Tibial nerve (tissue), 4 donors: Measurements from ENCODE around the gene ACKR2. TPM values are rescaled to one million over a fixed set of nuclear protein-coding genes. Genes with fewer than 3 reads are reported as not detected.

ENCODE experiments used
- DNase-seq, 2 donors: peaks; one replicate each; pipeline ENCODE4 v3.0.0-alpha.2; 2019; ENCODE audit warnings: low spot score in 2 of 2
- H3K27ac ChIP-seq, 4 donors: fragments of 200-600 bp; sonication (generic) in 3 of 4; one replicate each; pipeline ENCODE4 v1.5.1; 2017 to 2019; ENCODE audit warnings: mild to moderate bottlenecking in 1 of 4
- H3K27me3 ChIP-seq, 2 donors: fragments of 200-600 bp; sonication (generic) in 1 of 2; one replicate each; pipeline versions ENCODE4 v1.5.1 to v1.6.0; 2017 to 2019
- H3K36me3 ChIP-seq, 3 donors: fragments of 200-600 bp; sonication (generic); one replicate each; pipeline ENCODE4 v1.5.1; 2018 to 2019
- H3K4me1 ChIP-seq, 4 donors: fragments of 200-600 bp; sonication (generic) in 3 of 4; one replicate each; pipeline ENCODE4 v1.5.1; 2017 to 2019
- H3K4me3 ChIP-seq, 4 donors: fragments of 200-600 bp; sonication (generic) in 3 of 4; one replicate each; pipeline ENCODE4 v1.5.1; 2017 to 2019; ENCODE audit warnings: mild to moderate bottlenecking in 1 of 4, moderate library complexity in 1 of 4
- H3K9me3 ChIP-seq, 4 donors: fragments of 200-600 bp; sonication (generic) in 3 of 4; one replicate each; pipeline ENCODE4 v1.5.1; 2017 to 2019
- CTCF ChIP-seq, 5 experiments: fragments of 200-600 bp in 3 of 5; fragments of 450-650 bp in 2 of 5; sonication (generic) in 3 of 5; IDR thresholded peaks; one replicate each; pipeline ENCODE4 v1.5.1; 2016 to 2019; ENCODE audit warnings: antibody characterized with exemption in 5 of 5, mild to moderate bottlenecking in 3 of 5, moderate library complexity in 2 of 5
- EP300 ChIP-seq, 2 donors: sonication (generic); formaldehyde crosslinking; IDR thresholded peaks; one replicate each; pipeline ENCODE4 v1.6.1; 2017; ENCODE audit warnings: antibody characterized with exemption in 2 of 2, mild to moderate bottlenecking in 1 of 2
- POLR2A ChIP-seq, 2 donors: fragments of 450-650 bp; IDR thresholded peaks; one replicate each; pipeline ENCODE4 v1.6.1; 2017; ENCODE audit warnings: antibody characterized with exemption in 2 of 2, mild to moderate bottlenecking in 2 of 2, moderate library complexity in 2 of 2
- WGBS, 2 donors: methylation state at CpG; one replicate each; pipeline ENCODE4 v1.1.5; 2018; 5-methylcytosine and 5-hydroxymethylcytosine counted together
- total RNA-seq, 4 donors: library from RNA; depleted of rRNA; stranded (reverse); fragments of >200 nt; gene quantifications; one replicate each; pipeline ENCODE4 v1.1.0, GENCODE V29; 2016

Gene ACKR2
- total RNA-seq, 4 donors from 2014 or later: 25.2 to 59.0 (median 38.6) TPM

- Histone ChIP-seq H3K36me3 (peaks cover 0 to 15% (median 0%) of the 10 kb centered on the region in 3 donors), H3K4me3 (no peak overlapping the region), H3K27ac (no peak overlapping the region), H3K9me3 (no peaks in the 10 kb centered on the region), H3K27me3 (no peaks in the 10 kb centered on the region), H3K4me1 (peaks cover 0 to 21% (median 0%) of the 10 kb centered on the region in 4 donors)
- 84 to 91% methylated on average over 1 of the region's 1 CpG for WGBS, 2 donors
- TF ChIP-seq CTCF (IDR thresholded peaks at IDR 0.05) (no peak), POLR2A (IDR thresholded peaks at IDR 0.05) (no peak), EP300 (IDR thresholded peaks at IDR 0.05) (no peak)
- DNase-seq: no peak
Measured at GRCh38 chr3:42904076-42904475, 94.8 kb downstream of the ACKR2 start.

DNA sequence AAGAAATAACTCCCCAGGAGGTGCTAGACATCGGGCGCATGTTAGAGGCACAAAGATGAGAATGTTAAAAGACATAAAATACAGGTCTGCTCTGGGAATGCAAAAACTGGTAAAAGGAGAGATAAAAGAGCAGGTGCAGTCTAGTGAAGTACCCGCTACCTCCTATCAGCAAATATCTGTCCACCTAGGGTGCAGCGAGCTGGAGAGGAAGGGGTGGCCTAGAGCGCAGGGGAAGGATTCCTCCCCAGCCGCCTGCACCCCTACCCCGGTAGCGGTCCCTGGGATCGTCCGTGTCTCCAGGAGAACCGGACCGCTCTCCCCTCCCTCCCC, 96.5 kb downstream of the ACKR2 start:
- H3K27ac ChIP-seq: peak overlapping the region; percentile 44 to 82 (median 63)
- no peak for TF ChIP-seq EP300 (IDR thresholded peaks at IDR 0.05)
- no peak for TF ChIP-seq CTCF (IDR thresholded peaks at IDR 0.05)
- TF ChIP-seq POLR2A (IDR thresholded peaks at IDR 0.05): no peak
- no peaks in the 10 kb centered on the region for H3K27me3 ChIP-seq
- 10 to 14% methylated on average over 12 of the region's 12 CpGs for WGBS, 2 donors
- no peak for DNase-seq
- peak overlapping the region; percentile 50 to 87 (median 78) for H3K4me3 ChIP-seq
- H3K36me3 ChIP-seq: peaks cover 0 to 31% (median 0%) of the 10 kb centered on the region in 3 donors
- H3K4me1 ChIP-seq: peaks cover 0 to 21% (median 0%) of the 10 kb centered on the region in 4 donors
- H3K9me3 ChIP-seq: peaks cover 0 to 13% (median 0%) of the 10 kb centered on the region in 4 donors

DNA sequence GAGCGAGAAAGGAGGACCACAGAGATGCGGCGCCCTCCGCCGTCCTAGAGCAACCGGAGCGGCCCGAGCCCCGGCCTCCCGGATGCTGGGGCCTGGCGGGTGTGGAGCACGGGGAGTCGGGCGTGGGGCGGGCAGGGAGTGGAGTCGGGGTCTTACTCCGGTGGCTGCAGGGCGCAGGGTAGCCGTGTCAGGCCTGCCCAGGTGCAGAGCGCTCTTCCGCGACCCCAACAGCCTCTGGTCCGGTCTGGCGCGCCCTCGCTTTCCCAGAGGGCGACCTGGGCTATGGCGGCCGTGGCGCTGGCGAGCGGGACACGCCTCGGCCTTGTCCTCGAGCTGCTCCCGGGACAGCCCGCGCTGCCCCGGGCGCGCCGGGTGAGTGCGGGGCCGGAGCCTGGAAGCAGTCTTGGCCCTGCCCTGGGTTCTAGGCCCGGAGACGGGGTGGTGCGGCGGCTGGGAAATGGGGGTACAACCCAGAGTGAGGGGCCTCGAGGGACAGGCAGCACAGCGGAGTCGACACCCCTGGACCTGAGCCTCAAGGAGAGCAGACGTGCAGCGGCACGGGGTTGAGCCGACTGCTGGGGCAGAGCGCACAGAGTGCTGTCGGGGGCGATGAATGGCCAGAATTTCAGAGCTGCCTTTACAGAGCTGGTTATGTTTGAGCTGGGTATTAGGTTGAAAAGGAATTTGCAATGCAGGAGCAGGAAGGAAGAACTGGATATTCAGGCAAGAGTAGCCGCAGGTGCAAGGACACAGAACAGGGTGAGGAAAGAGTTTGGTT, 97.0 kb downstream of the ACKR2 start, which contains the start of gene ZNF662:
TSS of gene ZNF662 (plus strand) at position 73 of the 778 bp plus-strand sequence. CDS start 1,973 bp downstream, outside the sequence.
- peak in 1 of 2 donors; percentile 21 for TF ChIP-seq EP300 (IDR thresholded peaks at IDR 0.05)
- no peak for TF ChIP-seq POLR2A (IDR thresholded peaks at IDR 0.05)
- WGBS, 2 donors: 1 to 2% methylated on average over 42 to 50 of the region's 59 CpGs
- Histone ChIP-seq H3K4me1 (peaks cover 0 to 21% (median 0%) of the 10 kb centered on the region in 4 donors), H3K36me3 (peaks cover 0 to 36% (median 0%) of the 10 kb centered on the region in 3 donors), H3K9me3 (peaks cover 0 to 19% (median 0%) of the 10 kb centered on the region in 4 donors), H3K27me3 (no peaks in the 10 kb centered on the region), H3K27ac (peak within 1 kb of the TSS; percentile 44 to 82 (median 63)), H3K4me3 (peak within 1 kb of the TSS; percentile 50 to 87 (median 78))
- peak; percentile 18 to 27 for DNase-seq

DNA sequence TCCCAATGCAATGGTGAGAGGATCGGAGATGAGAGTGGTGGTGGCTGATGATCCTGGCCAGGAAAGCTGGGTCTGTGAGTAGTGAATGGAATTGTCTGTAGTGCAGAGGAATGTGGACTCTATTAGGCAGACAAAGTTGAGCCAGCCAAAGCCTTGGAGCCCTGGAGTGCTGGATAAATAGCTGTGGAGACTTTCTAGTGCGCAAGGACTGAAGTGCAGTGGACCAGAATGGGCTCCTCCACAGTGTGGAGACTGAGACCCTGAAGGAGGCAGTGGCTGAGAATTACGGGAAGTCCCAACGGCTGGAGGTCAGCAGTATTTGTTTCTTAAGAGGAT, 97.6 kb downstream of the ACKR2 start:
- no peak for DNase-seq
- Histone ChIP-seq H3K27ac (peak overlapping the region in 3 of 4 donors; percentile 50 to 82 (median 76)), H3K36me3 (peaks cover 0 to 42% (median 0%) of the 10 kb centered on the region in 3 donors), H3K27me3 (no peaks in the 10 kb centered on the region), H3K9me3 (peaks cover 0 to 24% (median 0%) of the 10 kb centered on the region in 4 donors), H3K4me3 (peak overlapping the region; percentile 50 to 87 (median 78)), H3K4me1 (peaks cover 0 to 21% (median 0%) of the 10 kb centered on the region in 4 donors)
- WGBS, 2 donors: 48 to 51% methylated on average over 4 of the region's 4 CpGs
- TF ChIP-seq EP300 (IDR thresholded peaks at IDR 0.05): no peak
- no peak for TF ChIP-seq POLR2A (IDR thresholded peaks at IDR 0.05)
- TF ChIP-seq CTCF (IDR thresholded peaks at IDR 0.05): no peak

GRCh38 chr3:42908675-42909074, 99.4 kb downstream of the ACKR2 start:
- Histone ChIP-seq H3K4me3 (no peak overlapping the region), H3K36me3 (peaks cover 2 to 54% (median 9%) of the 10 kb centered on the region in 3 donors), H3K4me1 (peaks cover 0 to 21% (median 0%) of the 10 kb centered on the region in 4 donors), H3K9me3 (peaks cover 0 to 36% (median 6%) of the 10 kb centered on the region in 4 donors), H3K27me3 (no peaks in the 10 kb centered on the region), H3K27ac (no peak overlapping the region)
- TF ChIP-seq EP300 (IDR thresholded peaks at IDR 0.05) (no peak), POLR2A (IDR thresholded peaks at IDR 0.05) (no peak), CTCF (IDR thresholded peaks at IDR 0.05) (no peak)
- WGBS, 2 donors: 87 to 95% methylated on average over 7 of the region's 7 CpGs
- DNase-seq: no peak
